ENCODE data around the gene DSTYK. TPM values are rescaled to one million over a fixed set of nuclear protein-coding genes. Genes with fewer than 3 reads are reported as not detected.

DSTYK gene
- total RNA-seq, 1 donor from 2014 or later: 12.7 TPM

DNA sequence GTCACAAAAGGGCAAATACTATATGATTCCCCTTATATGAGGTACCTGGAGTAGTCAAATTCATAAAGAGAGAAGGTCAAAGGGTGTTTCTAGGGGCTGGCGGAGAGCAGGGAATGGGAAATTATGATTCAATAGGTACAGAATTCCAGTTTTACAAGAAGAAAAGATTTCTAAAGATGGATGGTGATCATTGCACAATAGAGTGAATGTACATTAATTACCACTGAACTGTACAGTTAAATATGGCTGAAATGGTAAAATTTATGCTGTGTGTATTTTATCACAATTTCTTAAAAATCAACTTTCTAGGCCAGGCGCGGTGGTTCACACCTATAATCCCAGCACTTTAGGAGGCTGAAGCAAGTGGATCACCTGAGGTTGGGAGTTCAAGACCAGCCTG lies 109.1 kb downstream of the DSTYK start:
- DNase-seq (no peak), ATAC-seq (no peak)
- intact Hi-C loops (cut with DNase I): no loop called here
- Histone ChIP-seq H3K27ac (no peak overlapping the region), H3K4me3 (no peak overlapping the region), H3K27me3 (no peaks in the 10 kb centered on the region), H3K4me1 (no peaks in the 10 kb centered on the region), H3K36me3 (peaks cover 94% of the 10 kb centered on the region), H3K9me3 (no peaks in the 10 kb centered on the region)
- TF ChIP-seq, protein P1, sequence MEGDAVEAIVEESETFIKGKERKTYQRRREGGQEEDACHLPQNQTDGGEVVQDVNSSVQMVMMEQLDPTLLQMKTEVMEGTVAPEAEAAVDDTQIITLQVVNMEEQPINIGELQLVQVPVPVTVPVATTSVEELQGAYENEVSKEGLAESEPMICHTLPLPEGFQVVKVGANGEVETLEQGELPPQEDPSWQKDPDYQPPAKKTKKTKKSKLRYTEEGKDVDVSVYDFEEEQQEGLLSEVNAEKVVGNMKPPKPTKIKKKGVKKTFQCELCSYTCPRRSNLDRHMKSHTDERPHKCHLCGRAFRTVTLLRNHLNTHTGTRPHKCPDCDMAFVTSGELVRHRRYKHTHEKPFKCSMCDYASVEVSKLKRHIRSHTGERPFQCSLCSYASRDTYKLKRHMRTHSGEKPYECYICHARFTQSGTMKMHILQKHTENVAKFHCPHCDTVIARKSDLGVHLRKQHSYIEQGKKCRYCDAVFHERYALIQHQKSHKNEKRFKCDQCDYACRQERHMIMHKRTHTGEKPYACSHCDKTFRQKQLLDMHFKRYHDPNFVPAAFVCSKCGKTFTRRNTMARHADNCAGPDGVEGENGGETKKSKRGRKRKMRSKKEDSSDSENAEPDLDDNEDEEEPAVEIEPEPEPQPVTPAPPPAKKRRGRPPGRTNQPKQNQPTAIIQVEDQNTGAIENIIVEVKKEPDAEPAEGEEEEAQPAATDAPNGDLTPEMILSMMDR (IDR thresholded peaks at IDR 0.05): no peak

DNA sequence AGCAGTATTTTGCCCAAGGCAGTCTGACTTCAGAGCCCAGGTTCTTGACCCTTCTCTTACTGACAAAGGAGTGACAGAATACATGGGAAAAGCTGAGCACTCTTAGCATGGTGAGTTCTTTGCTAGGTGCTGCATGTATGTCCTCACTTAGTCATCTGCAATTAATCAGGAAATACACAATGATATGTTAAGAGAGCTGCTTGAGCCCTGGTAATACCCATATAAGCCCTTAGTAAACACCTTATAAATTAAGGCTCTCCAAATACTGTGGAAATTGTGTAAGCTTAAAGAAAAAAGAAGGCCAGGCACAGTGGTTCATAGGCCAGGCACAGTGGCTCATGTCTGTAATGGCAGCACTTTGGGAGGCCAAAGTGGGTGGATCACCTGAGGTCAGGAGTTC lies 113.3 kb downstream of the DSTYK start:
- Histone ChIP-seq H3K36me3 (peaks cover 96% of the 10 kb centered on the region), H3K27ac (no peak overlapping the region), H3K4me3 (no peak overlapping the region), H3K4me1 (no peaks in the 10 kb centered on the region), H3K9me3 (no peaks in the 10 kb centered on the region), H3K27me3 (no peaks in the 10 kb centered on the region)
- DNase-seq (no peak), ATAC-seq (no peak)
- TF ChIP-seq, protein P1 (IDR thresholded peaks at IDR 0.05): no peak
- intact Hi-C loops (cut with DNase I): no loop called here

DNA sequence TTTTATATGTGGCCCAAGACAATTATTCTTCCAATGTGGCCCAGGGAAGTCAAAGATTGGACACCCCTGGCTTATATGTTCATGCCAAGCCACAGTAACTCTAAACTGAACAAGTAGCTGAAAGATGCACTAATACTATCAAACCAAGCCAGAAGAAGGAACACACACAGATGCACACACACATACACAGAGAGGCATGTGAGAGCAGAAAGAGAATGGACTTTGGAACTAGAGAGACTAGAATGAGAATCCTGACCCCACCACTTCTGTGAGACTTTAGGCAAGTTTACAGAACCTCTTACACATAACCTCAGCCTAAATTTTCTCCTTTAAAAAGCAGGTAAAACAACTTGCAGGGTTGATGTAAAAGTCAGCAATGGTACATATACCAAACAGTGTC lies 116.1 kb downstream of the DSTYK start:
- intact Hi-C loops (cut with DNase I): no loop called here
- Histone ChIP-seq H3K27ac (no peak overlapping the region), H3K36me3 (peaks cover 95% of the 10 kb centered on the region), H3K9me3 (no peaks in the 10 kb centered on the region), H3K4me3 (no peak overlapping the region), H3K27me3 (no peaks in the 10 kb centered on the region), H3K4me1 (no peaks in the 10 kb centered on the region)
- DNase-seq: no peak
- TF ChIP-seq, protein P1 (IDR thresholded peaks at IDR 0.05): no peak
- no peak for ATAC-seq

Other genes with a start within 250 kb of the DSTYK start
- not detected for gene CNTN2, start 168.5 kb downstream of the DSTYK start, total RNA-seq
- 3.5 TPM for gene TMEM81, start 127.2 kb downstream of the DSTYK start, total RNA-seq
- gene RBBP5, start 89.7 kb downstream of the DSTYK start, total RNA-seq: 16.6 TPM
- 4.8 TPM for gene TMCC2, start 16.2 kb upstream of the DSTYK start, total RNA-seq
- gene NUAK2, start 110.0 kb upstream of the DSTYK start, total RNA-seq: 8.8 TPM
- gene KLHDC8A, start 145.2 kb upstream of the DSTYK start, total RNA-seq: 0.78 TPM
- gene LEMD1, start 210.4 kb upstream of the DSTYK start, total RNA-seq: 2.1 TPM
- 0.84 TPM for gene BLACAT1, start 244.3 kb upstream of the DSTYK start, total RNA-seq

Data from upper lobe of right lung (tissue), 1 donor.